HL-60 (cell line): ENCODE data around the gene ENTR1.

Source experiments
- CTCF ChIP-seq: IDR thresholded peaks from one replicate; pipeline ENCODE4 v1.5.1; 2011; ENCODE audit warnings: low read length, control low read depth, inconsistent platforms; ENCODE audit not compliant: insufficient read depth
- REST ChIP-seq: IDR thresholded peaks from 2 replicates; pipeline ENCODE4 v1.6.1; 2012; ENCODE audit warnings: low read depth; ENCODE audit not compliant: insufficient replicate concordance
- SPI1 ChIP-seq: IDR thresholded peaks from 2 replicates; pipeline ENCODE4 v1.6.1; 2012; ENCODE audit warnings: low read depth, mild to moderate bottlenecking, borderline replicate concordance

- TF ChIP-seq CTCF (no peak), SPI1 (no peak), REST (no peak)
Observed at GRCh38 chr9:136398286-136398685, 12.1 kb downstream of the ENTR1 start.
